WTC11 (cell line): ENCODE measurements around the gene GPR3. TPM values are rescaled to one million over a fixed set of nuclear protein-coding genes. Genes with fewer than 3 reads are reported as not detected.

Experiments
- ATAC-seq: fragments of 200-7000 bp; cut with Tn5 transposase; 2 replicates; pipeline ENCODE4 v1.10.0; 2021; ENCODE audit warnings: mild to moderate bottlenecking, moderate library complexity
- CTCF ChIA-PET: fragments of 300-600 bp; sonication (Branson Sonifier 250); formaldehyde crosslinking; loops from one replicate; lab custom pipeline; 2021; ENCODE audit warnings: antibody characterized with exemption; lab: Charles Lee
- POLR2A ChIA-PET: fragments of 350-600 bp; sonication (Branson Sonifier 250); formaldehyde crosslinking; loops from one replicate; lab custom pipeline; 2021; ENCODE audit warnings: antibody characterized with exemption; lab: Charles Lee
- DNase-seq: peaks from one replicate; pipeline ENCODE4 v3.0.0; 2021; ENCODE audit warnings: low spot score
- H3K27ac Mint-ChIP-seq: 2 replicates; pipeline ENCODE4 v1.8.0; 2021; ENCODE audit warnings: mixed read lengths
- H3K27me3 Mint-ChIP-seq: 2 replicates; pipeline ENCODE4 v1.8.0; 2021; ENCODE audit warnings: low read depth, mild to moderate bottlenecking, moderate library complexity, mixed read lengths
- H3K36me3 Mint-ChIP-seq: 2 replicates; pipeline ENCODE4 v1.8.0; 2021; ENCODE audit warnings: mixed read lengths
- H3K4me1 Mint-ChIP-seq: 2 replicates; pipeline ENCODE4 v1.8.0; 2022; ENCODE audit warnings: mixed read lengths
- H3K4me3 Mint-ChIP-seq: 2 replicates; pipeline ENCODE4 v1.8.0; 2021; ENCODE audit warnings: mild to moderate bottlenecking, moderate library complexity, mixed read lengths
- H3K9me3 Mint-ChIP-seq: 2 replicates; pipeline ENCODE4 v1.8.0; 2021; ENCODE audit warnings: mixed read lengths
- CBFB ChIP-seq: sonication (generic); formaldehyde crosslinking; IDR thresholded peaks from 2 replicates; pipeline ENCODE4 v1.8.1; 2022; ENCODE audit warnings: mild to moderate bottlenecking, low read depth, missing genetic modification reagents
- ERG ChIP-seq: fragments of 250-450 bp; sonication (Bioruptor Pico); IDR thresholded peaks from 2 replicates; pipeline ENCODE4 v1.8.0; 2021; ENCODE audit warnings: mild to moderate bottlenecking
- ESRRA ChIP-seq: sonication (generic); formaldehyde crosslinking; IDR thresholded peaks from 2 replicates; pipeline ENCODE4 v1.8.1; 2022; ENCODE audit warnings: mild to moderate bottlenecking, missing genetic modification reagents, borderline replicate concordance
- ETV6 ChIP-seq: sonication (generic); formaldehyde crosslinking; IDR thresholded peaks from 2 replicates; pipeline ENCODE4 v1.8.1; 2022; ENCODE audit warnings: mild to moderate bottlenecking, missing genetic modification reagents
- FOXJ3 ChIP-seq: sonication (generic); formaldehyde crosslinking; IDR thresholded peaks from 2 replicates; pipeline ENCODE4 v1.9.0; 2021; ENCODE audit warnings: missing genetic modification reagents, mild to moderate bottlenecking, borderline replicate concordance
- FOXK1 ChIP-seq: sonication (generic); formaldehyde crosslinking; IDR thresholded peaks from 2 replicates; pipeline ENCODE4 v1.8.0; 2022; ENCODE audit warnings: mild to moderate bottlenecking, moderate library complexity, missing genetic modification reagents
- FOXP4 ChIP-seq: sonication (generic); formaldehyde crosslinking; IDR thresholded peaks from 2 replicates; pipeline ENCODE4 v1.8.0; 2022; ENCODE audit warnings: mild to moderate bottlenecking, missing genetic modification reagents
- HMGA2 ChIP-seq: fragments of 250-450 bp; sonication (Bioruptor Pico); IDR thresholded peaks from 2 replicates; pipeline ENCODE4 v1.4.0; 2021; ENCODE audit warnings: mild to moderate bottlenecking, moderate library complexity
- HMGXB4 ChIP-seq: sonication (generic); formaldehyde crosslinking; IDR thresholded peaks from 2 replicates; pipeline ENCODE4 v1.8.1; 2023; ENCODE audit warnings: mild to moderate bottlenecking, moderate library complexity, missing genetic modification reagents
- KAT7 ChIP-seq: sonication (generic); formaldehyde crosslinking; IDR thresholded peaks from 2 replicates; pipeline ENCODE4 v1.8.1; 2023; ENCODE audit warnings: missing genetic modification reagents, mild to moderate bottlenecking, borderline replicate concordance
- MAX ChIP-seq: sonication (generic); formaldehyde crosslinking; IDR thresholded peaks from 2 replicates; pipeline ENCODE4 v1.8.0; 2022; ENCODE audit warnings: mild to moderate bottlenecking, missing genetic modification reagents
- NFATC4 ChIP-seq: fragments of 250-450 bp; sonication (Bioruptor Pico); IDR thresholded peaks from 2 replicates; pipeline ENCODE4 v1.9.0; 2021; ENCODE audit warnings: mild to moderate bottlenecking
- NFE2L1 ChIP-seq: sonication (generic); formaldehyde crosslinking; IDR thresholded peaks from 2 replicates; pipeline ENCODE4 v1.8.1; 2023; ENCODE audit warnings: missing genetic modification reagents
- PRDM15 ChIP-seq: sonication (generic); formaldehyde crosslinking; IDR thresholded peaks from 2 replicates; pipeline ENCODE4 v1.8.0; 2022; ENCODE audit warnings: missing genetic modification reagents
- RELA ChIP-seq: sonication (generic); formaldehyde crosslinking; IDR thresholded peaks from 2 replicates; pipeline ENCODE4 v1.8.1; 2022; ENCODE audit warnings: missing genetic modification reagents, mild to moderate bottlenecking, borderline replicate concordance
- SMAD3 ChIP-seq: sonication (generic); formaldehyde crosslinking; IDR thresholded peaks from 2 replicates; pipeline ENCODE4 v1.8.0; 2022; ENCODE audit warnings: missing genetic modification reagents, mild to moderate bottlenecking, borderline replicate concordance
- SP1 ChIP-seq: sonication (generic); formaldehyde crosslinking; conservative IDR thresholded peaks from 2 replicates; pipeline ENCODE4 v1.8.1; 2022; ENCODE audit warnings: missing genetic modification reagents
- TEAD4 ChIP-seq: sonication (generic); formaldehyde crosslinking; IDR thresholded peaks from 2 replicates; pipeline ENCODE4 v1.8.0; 2022; ENCODE audit warnings: mild to moderate bottlenecking, missing genetic modification reagents
- TP53 ChIP-seq: sonication (generic); formaldehyde crosslinking; IDR thresholded peaks from 2 replicates; pipeline ENCODE4 v1.8.1; 2023; ENCODE audit warnings: mild to moderate bottlenecking, missing genetic modification reagents
- ZBTB21 ChIP-seq: sonication (generic); formaldehyde crosslinking; IDR thresholded peaks from 2 replicates; pipeline ENCODE4 v1.8.1; 2023; ENCODE audit warnings: mild to moderate bottlenecking, missing genetic modification reagents, borderline replicate concordance
- ZBTB43 ChIP-seq: sonication (generic); formaldehyde crosslinking; IDR thresholded peaks from 2 replicates; pipeline ENCODE4 v1.8.1; 2023; ENCODE audit warnings: mild to moderate bottlenecking, missing genetic modification reagents
- ZNF219 ChIP-seq: sonication (generic); formaldehyde crosslinking; IDR thresholded peaks from 2 replicates; pipeline ENCODE4 v1.8.0; 2023; ENCODE audit warnings: missing genetic modification reagents, mild to moderate bottlenecking, borderline replicate concordance
- total RNA-seq: library from RNA; stranded (reverse); gene quantifications from 3 replicates; pipeline ENCODE4 v1.2.3, GENCODE V29; 2021

The GPR3 gene
- total RNA-seq, 1 experiment from 2014 or later: 12.4 TPM

- no peak for TF ChIP-seq ZNF219
- TF ChIP-seq RELA (CRISPR knock-in tag): no peak
- no peak for TF ChIP-seq ERG (CRISPR knock-in tag)
- no peak for TF ChIP-seq ZBTB21 (CRISPR knock-in tag)
- TF ChIP-seq CBFB (CRISPR knock-in tag): no peak
- no peak for TF ChIP-seq SMAD3
These were observed 33.5 kb upstream of the GPR3 start (continued) for GRCh38 chr1:27358928-27359313.

GRCh38 chr1:27359822-27360158, 32.6 kb upstream of the GPR3 start:
- Mint-ChIP-seq H3K27ac (no peak overlapping the region), H3K36me3 (no peaks in the 10 kb centered on the region), H3K9me3 (no peaks in the 10 kb centered on the region), H3K4me3 (peak overlapping the region; percentile 74), H3K27me3 (peaks cover 56% of the 10 kb centered on the region), H3K4me1 (peaks cover 25% of the 10 kb centered on the region)
- ATAC-seq (no peak), DNase-seq (no peak)
- ChIA-PET CTCF (interaction anchor here (0.6 to 4.0 kb wide), 4 partner anchors 8 to 59 kb away, joined by 4 to 33 read pairs (median 8); partner anchors contain the start of gene CD164L2), POLR2A (no interaction called here)
- no peak for TF ChIP-seq TEAD4 (CRISPR knock-in tag)
- TF ChIP-seq MAX (CRISPR knock-in tag): 0 out of 2 replicates have a peak, but pooled peaks have one; percentile 5

- peaks cover 31% of the 10 kb centered on the region for H3K4me1 Mint-ChIP-seq
- no peaks in the 10 kb centered on the region for H3K9me3 Mint-ChIP-seq
- no peak overlapping the region for H3K27ac Mint-ChIP-seq
- H3K27me3 Mint-ChIP-seq: peaks cover 56% of the 10 kb centered on the region
- DNase-seq: peak; percentile 45
- H3K4me3 Mint-ChIP-seq: peak overlapping the region; percentile 74
- ChIA-PET CTCF (interaction anchor here (0.6 to 4.0 kb wide), 12 partner anchors 9 to 246 kb away, joined by 3 to 33 read pairs (median 5); partner anchors contain the start of gene CD164L2), POLR2A (no interaction called here)
- ATAC-seq: peak; percentile 41
- H3K36me3 Mint-ChIP-seq: no peaks in the 10 kb centered on the region
- TF ChIP-seq TP53 (CRISPR knock-in tag): 0 out of 2 replicates have a peak, but pooled peaks have one; percentile 43
- no peak for TF ChIP-seq PRDM15 (CRISPR knock-in tag)
- TF ChIP-seq NFATC4: no peak
- TF ChIP-seq KAT7 (CRISPR knock-in tag): 0 out of 2 replicates have a peak, but pooled peaks have one; percentile 84
- TF ChIP-seq SP1 (CRISPR knock-in tag): 0 out of 2 replicates have a peak, but pooled peaks have one; percentile 33
- peak; percentile 81; the same call in 1 of the 2 replicates for TF ChIP-seq HMGXB4 (CRISPR knock-in tag)
- TF ChIP-seq FOXK1 (CRISPR knock-in tag): peak; percentile 66
- peak; percentile 50; the same call in 1 of the 2 replicates for TF ChIP-seq ETV6
- TF ChIP-seq FOXJ3: no peak
- peak; percentile 67; the same call in 1 of the 2 replicates for TF ChIP-seq FOXP4 (CRISPR knock-in tag)
- TF ChIP-seq HMGA2 (CRISPR knock-in tag): no peak
- no peak for TF ChIP-seq NFE2L1 (CRISPR knock-in tag)
- peak; percentile 69; the same call in 1 of the 2 replicates for TF ChIP-seq ZBTB43 (CRISPR knock-in tag)
- 0 out of 2 replicates have a peak, but pooled peaks have one; percentile 32 for TF ChIP-seq ESRRA (CRISPR knock-in tag)
- TF ChIP-seq, all 79 proteins: peak for 9
These were observed 32.0 kb upstream of the GPR3 start for GRCh38 chr1:27360159-27361043.
